ENCODE data around the gene GSG1L.
A peak's percentile ranks its signal among the peaks of the same experiment; 100 is the strongest.
"Not testable (repeated sequence)": the region's sequence is repeated elsewhere in the genome, so short reads cannot be mapped to it uniquely, and the experiment has no call there.

GSG1L gene

DNA sequence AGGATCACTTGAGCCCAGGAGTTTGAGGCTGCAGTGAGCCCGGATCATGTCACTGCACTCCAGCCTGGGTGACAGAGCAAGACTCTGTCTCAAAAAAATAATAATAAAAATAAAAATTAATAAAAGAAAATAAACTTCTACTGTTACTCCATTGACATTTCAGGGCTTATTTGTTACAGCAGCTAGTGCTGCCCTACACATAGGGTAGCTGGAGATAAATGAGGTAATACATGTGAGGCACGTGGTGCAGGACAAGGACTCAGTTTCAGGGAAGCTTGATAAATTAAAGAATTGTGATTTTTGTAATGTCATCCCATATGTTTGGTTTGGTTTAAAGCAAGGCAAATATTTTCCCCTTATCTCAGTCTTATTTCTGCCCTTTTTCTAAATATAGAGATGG lies 80.3 kb downstream of the GSG1L start:
- ChIA-PET CTCF (no interaction called here), POLR2A (no interaction called here)
- DNase-seq (ENCODE audit: extremely low spot score), result no peak
- no peak for TF ChIP-seq NFRKB (IDR thresholded peaks at IDR 0.05)
- TF ChIP-seq ARNT (IDR thresholded peaks at IDR 0.05), result no peak
- TF ChIP-seq FOXM1 (IDR thresholded peaks at IDR 0.05; ENCODE audit: borderline replicate concordance), result no peak
- TF ChIP-seq HDGF (IDR thresholded peaks at IDR 0.05; ENCODE audit: borderline replicate concordance), result no peak

DNA sequence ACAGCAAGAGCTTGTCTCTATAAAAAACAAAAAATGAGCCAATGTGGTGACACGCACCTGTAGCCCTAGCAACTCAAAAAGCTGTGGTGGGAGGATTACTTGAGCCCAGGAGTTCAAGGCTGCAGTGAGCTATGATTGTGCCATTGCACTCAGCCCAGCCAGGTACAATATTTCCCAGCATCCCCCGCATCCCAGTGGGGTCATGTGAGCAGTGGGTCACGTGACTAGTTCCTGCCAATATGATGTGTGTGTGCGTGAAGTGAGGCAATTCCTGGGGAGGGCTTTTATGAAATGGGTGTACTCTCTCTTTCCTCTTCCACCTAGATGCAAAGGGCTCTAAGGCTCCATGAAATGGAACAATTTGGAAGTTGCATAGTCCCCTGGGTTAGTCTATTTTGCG lies 81.3 kb downstream of the GSG1L start:
- POLR2A ChIA-PET, result no interaction called here
- 0 out of 2 replicates have a peak, but pooled peaks have one; percentile 29 for TF ChIP-seq L3MBTL2 (conservative IDR thresholded peaks at IDR 0.05)
- TF ChIP-seq BHLHE40 (IDR thresholded peaks at IDR 0.05; ENCODE audit: borderline replicate concordance), result no peak
- CTCF ChIA-PET, result interaction anchor here (1.4 to 1.5 kb wide), 2 partner anchors 10 to 88 kb away, joined by 3 to 5 read pairs; no protein-coding TSS in a partner anchor
- no peak for DNase-seq (ENCODE audit: extremely low spot score)

DNA sequence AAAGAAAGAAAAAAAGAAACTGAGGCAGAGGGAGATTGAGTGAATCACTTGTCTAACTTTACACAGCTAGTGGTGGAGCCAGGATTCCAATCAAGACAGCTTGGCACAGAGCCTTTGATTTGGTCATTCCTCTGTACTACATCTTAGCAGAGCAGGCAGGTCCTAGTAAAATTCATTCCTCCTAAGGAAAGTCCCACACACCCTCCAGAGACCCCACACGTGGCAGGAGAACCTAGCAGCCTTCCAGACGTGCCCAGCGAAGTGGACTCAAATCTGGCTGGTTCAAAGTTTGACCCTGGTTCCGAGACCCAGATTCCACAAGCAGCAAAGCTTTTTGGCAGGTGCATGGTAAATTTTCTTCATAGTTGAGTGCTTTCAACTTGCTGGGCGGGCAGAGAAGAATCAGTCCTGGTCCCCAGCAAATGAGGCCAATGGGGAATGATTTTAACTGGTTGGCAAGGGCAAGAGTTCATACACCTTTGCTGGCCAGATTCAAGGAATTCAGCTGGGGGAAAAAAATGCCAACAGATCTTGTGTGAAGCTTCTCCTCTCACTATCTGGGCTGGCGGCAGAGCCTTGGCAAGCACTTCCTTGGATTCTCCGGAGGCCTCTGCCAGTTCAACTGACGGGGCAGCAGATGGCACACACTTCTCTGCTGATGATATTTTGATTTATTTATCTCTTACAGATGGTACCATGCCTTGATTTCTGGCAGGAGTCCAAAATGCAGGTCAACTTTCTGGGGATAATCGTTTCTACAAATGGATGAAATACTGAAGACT lies 82.4 kb downstream of the GSG1L start:
- ChIA-PET CTCF (interaction anchor here (1.4 kb wide), 1 partner anchor 9 kb away, joined by 5 read pairs; no protein-coding TSS in a partner anchor), POLR2A (no interaction called here)
- TF ChIP-seq FOXM1 (IDR thresholded peaks at IDR 0.05; ENCODE audit: borderline replicate concordance) (no peak), NFRKB (IDR thresholded peaks at IDR 0.05) (no peak), SUZ12 (IDR thresholded peaks at IDR 0.05) (no peak)
- DNase-seq (ENCODE audit: extremely low spot score), result no peak

DNA sequence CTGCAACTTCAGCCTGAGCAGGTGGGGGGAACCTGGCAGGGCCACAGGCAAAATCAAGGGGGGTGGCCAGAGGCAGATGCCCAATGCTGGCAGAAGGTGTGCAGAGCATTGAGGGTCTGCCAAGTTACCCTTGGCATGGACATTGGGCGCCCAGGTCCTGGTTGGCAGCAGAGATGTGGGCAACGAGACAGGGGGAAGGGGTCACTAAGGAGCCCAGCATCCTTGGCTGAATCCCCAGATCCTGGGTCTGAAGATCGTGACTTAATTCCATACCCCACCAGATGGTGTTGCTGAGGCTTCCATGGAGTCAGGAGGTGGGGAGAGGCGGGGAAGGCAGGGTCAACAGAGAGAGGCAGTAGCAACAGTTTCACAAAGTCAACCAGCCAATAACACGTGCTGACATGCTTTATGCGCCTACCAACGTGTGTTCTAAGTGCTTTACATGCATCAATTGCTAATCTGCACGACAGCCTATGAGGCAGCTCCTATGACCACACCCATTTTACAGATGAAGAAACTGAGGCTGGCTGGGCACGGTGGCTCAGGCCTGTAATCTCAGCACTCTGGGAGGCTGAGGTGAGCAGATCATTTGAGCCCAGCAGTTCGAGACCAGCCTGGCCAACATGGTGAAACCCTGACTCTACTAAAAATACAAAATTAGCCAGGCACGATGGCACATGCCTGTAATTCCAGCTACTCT lies 83.3 kb downstream of the GSG1L start:
- CTCF ChIA-PET, result no interaction called here
- no peak for DNase-seq (ENCODE audit: extremely low spot score)
- POLR2A ChIA-PET, result no interaction called here
- TF ChIP-seq L3MBTL2 (conservative IDR thresholded peaks at IDR 0.05) (no peak), SUZ12 (IDR thresholded peaks at IDR 0.05) (no peak), ZNF384 (IDR thresholded peaks at IDR 0.05) (no peak), TARDBP (IDR thresholded peaks at IDR 0.05) (no peak), FOXA1 (IDR thresholded peaks at IDR 0.05) (no peak), ARNT (IDR thresholded peaks at IDR 0.05) (no peak), LEF1 (IDR thresholded peaks at IDR 0.05; ENCODE audit: borderline replicate concordance) (no peak), NFRKB (IDR thresholded peaks at IDR 0.05) (no peak)

DNA sequence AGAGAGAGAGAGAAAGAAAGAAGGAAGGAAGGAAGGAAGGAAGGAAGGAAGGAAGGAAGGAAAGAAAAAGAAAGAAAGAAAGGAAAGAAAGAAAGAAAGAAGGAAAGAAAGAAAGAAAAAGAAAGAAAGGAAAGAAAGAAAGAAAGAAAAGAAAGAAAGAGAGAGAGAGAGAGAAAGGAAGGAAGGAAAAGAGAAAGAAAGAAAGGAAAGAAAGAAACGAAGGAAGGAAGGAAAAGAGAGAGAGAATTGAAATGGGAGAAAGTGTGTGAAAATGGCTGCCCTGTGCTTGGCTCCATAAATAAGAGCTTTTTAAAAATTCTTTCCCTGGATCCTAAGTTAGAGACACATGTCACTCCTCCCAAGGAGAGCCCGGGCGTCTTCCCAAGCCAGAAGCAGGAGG lies 83.8 kb downstream of the GSG1L start:
- POLR2A ChIA-PET; CTCF ChIA-PET; DNase-seq (ENCODE audit: extremely low spot score): not testable (repeated sequence)

DNA sequence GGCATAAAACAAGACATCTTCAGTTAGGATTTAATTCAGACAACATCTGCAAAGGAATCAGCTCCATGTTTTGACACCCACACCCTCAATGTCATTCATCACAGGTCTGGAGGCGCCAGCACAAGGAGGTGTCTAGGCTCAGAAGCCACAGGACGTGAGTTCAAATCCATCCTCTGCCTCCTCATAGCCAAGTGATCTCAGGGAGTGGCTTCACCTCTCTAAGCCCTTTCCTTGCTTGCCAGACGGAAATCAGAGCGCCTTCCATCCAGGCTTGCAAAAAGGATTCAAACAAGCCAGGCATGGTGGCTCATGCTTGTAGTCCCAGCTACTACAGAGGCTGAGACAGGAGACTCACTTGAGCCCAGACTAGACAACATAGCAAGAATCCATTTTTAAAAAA lies 84.6 kb downstream of the GSG1L start:
- POLR2A ChIA-PET, result no interaction called here
- DNase-seq (ENCODE audit: extremely low spot score), result no peak
- CTCF ChIA-PET, result no interaction called here
- TF ChIP-seq L3MBTL2 (conservative IDR thresholded peaks at IDR 0.05) (no peak), ELF4 (IDR thresholded peaks at IDR 0.05) (no peak), LEF1 (IDR thresholded peaks at IDR 0.05; ENCODE audit: borderline replicate concordance) (no peak), TARDBP (IDR thresholded peaks at IDR 0.05) (no peak), HDGF (IDR thresholded peaks at IDR 0.05; ENCODE audit: borderline replicate concordance) (no peak)

DNA sequence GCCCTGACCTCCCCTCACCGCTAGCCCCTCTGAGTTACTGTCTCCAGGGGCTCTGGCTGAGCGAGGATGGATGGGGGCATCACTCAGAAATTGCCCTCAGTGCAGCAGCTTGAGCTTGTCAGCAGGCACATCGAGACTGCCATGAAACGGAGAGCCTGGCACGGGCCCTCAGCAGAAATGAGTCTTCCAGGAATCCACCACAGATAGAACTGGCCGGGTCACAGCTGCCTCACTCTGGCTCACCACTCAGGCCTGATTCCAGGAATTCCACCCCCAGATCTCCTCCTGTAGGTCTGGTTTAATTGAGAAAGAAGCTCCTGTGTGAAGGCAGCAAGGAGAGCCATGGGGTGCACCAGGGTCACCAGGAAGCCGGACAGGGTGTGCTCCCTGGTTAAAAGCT lies 85.5 kb downstream of the GSG1L start:
- TF ChIP-seq TARDBP (IDR thresholded peaks at IDR 0.05) (no peak), FOXA1 (IDR thresholded peaks at IDR 0.05) (no peak), NFRKB (IDR thresholded peaks at IDR 0.05) (no peak), ELF4 (IDR thresholded peaks at IDR 0.05) (no peak), FOXM1 (IDR thresholded peaks at IDR 0.05; ENCODE audit: borderline replicate concordance) (no peak), BHLHE40 (IDR thresholded peaks at IDR 0.05; ENCODE audit: borderline replicate concordance) (no peak), SUZ12 (IDR thresholded peaks at IDR 0.05) (no peak), HDGF (IDR thresholded peaks at IDR 0.05; ENCODE audit: borderline replicate concordance) (no peak), SP1 (IDR thresholded peaks at IDR 0.05) (no peak), CTBP1 (IDR thresholded peaks at IDR 0.05; ENCODE audit: borderline replicate concordance) (no peak), ZNF384 (IDR thresholded peaks at IDR 0.05) (no peak), L3MBTL2 (conservative IDR thresholded peaks at IDR 0.05) (no peak), ARNT (IDR thresholded peaks at IDR 0.05) (no peak), FOXK2 (IDR thresholded peaks at IDR 0.05) (no peak), LEF1 (IDR thresholded peaks at IDR 0.05; ENCODE audit: borderline replicate concordance) (no peak)
- TF ChIP-seq, protein P1, sequence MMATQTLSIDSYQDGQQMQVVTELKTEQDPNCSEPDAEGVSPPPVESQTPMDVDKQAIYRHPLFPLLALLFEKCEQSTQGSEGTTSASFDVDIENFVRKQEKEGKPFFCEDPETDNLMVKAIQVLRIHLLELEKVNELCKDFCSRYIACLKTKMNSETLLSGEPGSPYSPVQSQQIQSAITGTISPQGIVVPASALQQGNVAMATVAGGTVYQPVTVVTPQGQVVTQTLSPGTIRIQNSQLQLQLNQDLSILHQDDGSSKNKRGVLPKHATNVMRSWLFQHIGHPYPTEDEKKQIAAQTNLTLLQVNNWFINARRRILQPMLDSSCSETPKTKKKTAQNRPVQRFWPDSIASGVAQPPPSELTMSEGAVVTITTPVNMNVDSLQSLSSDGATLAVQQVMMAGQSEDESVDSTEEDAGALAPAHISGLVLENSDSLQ (IDR thresholded peaks at IDR 0.05), result no peak
- POLR2A ChIA-PET, result no interaction called here
- CTCF ChIA-PET, result no interaction called here
- no peak for DNase-seq (ENCODE audit: extremely low spot score)

DNA sequence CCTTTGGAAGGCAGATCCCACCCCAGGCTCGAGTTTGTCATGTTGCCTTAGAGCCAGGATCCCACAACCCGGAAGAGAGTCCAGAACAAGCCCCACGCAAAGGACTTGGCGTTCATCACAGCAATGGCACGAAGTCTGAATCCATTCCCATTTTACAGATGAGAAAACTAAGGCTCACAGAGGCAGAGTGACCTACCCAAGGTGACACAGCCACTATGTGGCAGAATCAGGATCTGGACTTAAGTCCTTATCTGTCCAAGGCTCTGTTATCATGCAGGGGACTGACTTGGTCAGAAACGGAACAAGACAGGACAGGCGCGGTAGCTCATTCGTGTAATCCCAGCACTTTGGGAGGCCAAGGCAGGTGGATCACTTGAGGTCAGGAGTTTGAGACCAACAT lies 86.5 kb downstream of the GSG1L start:
- TF ChIP-seq L3MBTL2 (conservative IDR thresholded peaks at IDR 0.05), result no peak
- TF ChIP-seq ARNT (IDR thresholded peaks at IDR 0.05), result no peak
- no peak for TF ChIP-seq ZNF384 (IDR thresholded peaks at IDR 0.05)
- no peak for TF ChIP-seq ELF4 (IDR thresholded peaks at IDR 0.05)
- TF ChIP-seq FOXM1 (IDR thresholded peaks at IDR 0.05; ENCODE audit: borderline replicate concordance), result no peak
- no peak for TF ChIP-seq SUZ12 (IDR thresholded peaks at IDR 0.05)
- no peak for TF ChIP-seq NFRKB (IDR thresholded peaks at IDR 0.05)
- ChIA-PET POLR2A (no interaction called here), CTCF (no interaction called here)
- no peak for DNase-seq (ENCODE audit: extremely low spot score)
